ENCODE data around the gene UBFD1.
A peak's percentile ranks its signal among the peaks of the same experiment; 100 is the strongest.
"Not testable (repeated sequence)": the region's sequence is repeated elsewhere in the genome, so short reads cannot be mapped to it uniquely, and the experiment has no call there.

The UBFD1 gene

GRCh38 chr16:23570992-23571632, 13.6 kb downstream of the UBFD1 start:
- no peak for DNase-seq

GRCh38 chr16:23571895-23572294, 14.4 kb downstream of the UBFD1 start:
- no peak for DNase-seq

GRCh38 chr16:23572394-23572793, 14.9 kb downstream of the UBFD1 start:
- DNase-seq = no peak

GRCh38 chr16:23573817-23574216, 16.3 kb downstream of the UBFD1 start:
- DNase-seq = no peak

- no peak for DNase-seq
Observed at GRCh38 chr16:23575834-23576233, 18.3 kb downstream of the UBFD1 start.

GRCh38 chr16:23577493-23577892, 20.0 kb downstream of the UBFD1 start:
- DNase-seq = no peak

DNA sequence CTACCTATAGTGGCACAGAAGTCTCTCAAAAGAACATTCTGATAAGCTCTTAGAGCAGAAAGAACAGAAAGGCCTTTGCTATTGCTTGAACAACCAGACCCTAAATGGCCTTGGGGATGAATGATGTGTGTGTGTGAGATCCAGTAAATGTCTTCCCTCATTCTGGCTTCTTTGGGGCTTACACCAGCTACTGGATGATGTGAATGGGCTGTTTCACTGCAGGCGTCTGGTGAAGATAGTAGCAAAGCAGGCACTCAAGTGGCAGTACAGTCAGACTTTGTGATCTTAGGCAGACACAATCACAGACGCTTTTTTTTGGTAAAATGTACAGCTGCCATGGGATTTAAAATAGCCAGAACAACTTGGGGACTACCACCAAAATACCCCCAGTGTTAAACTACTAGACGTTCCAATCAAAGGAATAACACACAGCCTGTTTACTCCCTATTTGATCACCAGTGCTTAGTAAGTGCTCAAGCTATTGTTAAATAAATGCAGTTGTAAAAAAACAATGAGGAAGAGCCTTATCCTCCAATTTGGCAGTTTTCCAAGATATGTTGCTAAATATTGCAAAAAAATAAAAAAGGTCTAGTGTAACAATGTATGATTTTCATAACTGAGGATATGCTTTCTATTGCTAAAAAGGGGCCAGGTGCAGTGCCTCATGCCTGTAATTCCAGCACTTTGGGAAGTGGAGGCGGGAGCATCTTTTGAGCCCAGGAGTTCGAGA, 20.7 kb downstream of the UBFD1 start:
- DNase-seq = no peak

GRCh38 chr16:23579371-23579770, 21.8 kb downstream of the UBFD1 start:
- DNase-seq = no peak

DNA sequence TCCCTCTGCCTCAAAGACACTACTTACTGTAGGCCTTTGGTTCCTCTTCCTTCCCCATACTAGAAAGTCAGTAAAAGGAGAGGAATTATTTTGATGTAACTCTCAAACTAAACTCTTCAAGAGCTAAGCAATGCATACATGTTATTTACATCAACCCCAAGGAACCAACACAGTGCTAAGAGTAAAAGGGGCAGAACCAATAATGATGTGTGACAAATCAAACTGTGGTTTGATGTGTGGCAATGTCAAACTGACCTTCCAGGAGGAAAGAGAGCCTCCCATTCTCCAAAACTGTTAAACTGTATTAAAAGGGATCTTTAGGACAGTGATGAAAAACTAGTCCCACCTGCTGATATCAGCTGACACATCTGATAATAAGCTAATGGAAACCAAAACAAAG, 22.9 kb downstream of the UBFD1 start:
- no peak for DNase-seq

DNA sequence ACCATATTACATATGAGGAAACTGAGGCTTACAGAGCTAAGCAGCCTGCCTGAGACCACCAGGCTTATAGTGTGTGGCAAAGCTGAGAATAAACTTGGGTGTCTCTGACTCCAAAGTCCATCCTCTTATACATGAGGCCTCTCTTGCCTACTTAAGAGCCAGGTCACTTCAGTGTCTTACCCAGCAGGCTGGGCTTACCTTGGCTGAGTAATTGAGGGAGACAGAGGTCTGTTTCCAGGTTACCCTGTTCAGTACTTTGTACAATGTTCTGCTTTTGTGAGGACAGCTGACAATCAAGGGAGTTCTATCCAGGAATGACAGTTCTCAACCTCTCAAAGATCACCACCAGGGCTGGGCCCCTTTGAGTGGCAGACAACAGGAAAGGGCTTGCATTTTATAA, 24.2 kb downstream of the UBFD1 start:
- no peak for DNase-seq

DNA sequence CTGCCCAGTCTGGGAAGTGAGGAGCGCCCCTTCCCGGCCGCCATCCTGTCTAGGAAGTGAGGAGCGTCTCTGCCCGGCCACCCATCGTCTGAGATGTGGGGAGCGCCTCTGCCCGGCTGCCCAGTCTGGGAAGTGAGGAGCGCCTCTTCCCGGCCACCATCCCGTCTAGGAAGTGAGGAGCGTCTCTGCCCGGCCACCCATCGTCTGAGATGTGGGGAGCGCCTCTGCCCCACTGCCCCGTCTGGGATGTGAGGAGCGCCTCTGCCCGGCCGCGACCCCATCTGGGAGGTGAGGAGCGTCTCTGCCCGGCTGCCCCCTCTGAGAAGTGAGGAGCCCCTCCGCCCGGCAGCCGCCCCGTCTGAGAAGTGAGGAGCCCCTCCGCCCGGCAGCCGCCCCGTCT, 25.7 kb downstream of the UBFD1 start:
- not testable (repeated sequence) for DNase-seq

- no peak for DNase-seq
Observed at GRCh38 chr16:23584186-23585076, 26.9 kb downstream of the UBFD1 start.

- no peak for DNase-seq
Observed at GRCh38 chr16:23587726-23588125, 30.2 kb downstream of the UBFD1 start.

GRCh38 chr16:23590181-23590580, 32.7 kb downstream of the UBFD1 start:
- DNase-seq = no peak

- no peak for DNase-seq
Observed at GRCh38 chr16:23594186-23594585, 36.7 kb downstream of the UBFD1 start.

DNA sequence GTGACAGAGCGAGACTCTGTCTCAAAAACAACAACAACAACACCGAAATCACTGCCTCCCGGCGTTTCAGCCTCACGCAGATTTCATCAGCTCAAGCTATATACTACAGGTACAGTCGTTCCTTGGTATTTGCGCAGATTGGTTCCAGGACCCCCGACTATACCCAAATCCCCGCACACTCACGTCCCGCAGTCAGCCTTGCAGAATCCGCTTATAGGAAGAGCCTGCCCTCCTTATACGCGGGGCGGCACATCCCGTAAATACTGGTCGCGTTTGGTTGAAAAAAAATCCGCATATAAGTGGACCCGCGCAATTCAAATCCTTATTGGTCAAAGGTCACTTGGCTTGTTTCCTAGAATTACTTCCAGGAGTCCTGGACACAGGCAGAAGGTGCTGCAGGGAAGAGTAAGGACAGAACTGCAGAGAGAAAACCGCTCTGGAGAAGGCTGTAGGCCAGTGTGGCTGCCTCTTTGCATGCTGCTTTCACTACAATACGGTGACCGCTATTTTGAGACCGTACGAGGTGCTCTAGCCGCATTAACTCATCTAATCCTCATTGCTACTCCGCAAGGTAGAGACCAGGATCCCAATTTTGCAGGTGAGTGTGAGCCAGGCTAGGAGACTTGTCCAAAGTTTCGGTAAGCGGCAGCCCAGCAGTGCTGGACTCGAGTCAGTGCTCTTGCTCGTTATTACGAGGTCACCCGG, 37.9 kb downstream of the UBFD1 start:
- DNase-seq = no peak

GRCh38 chr16:23595951-23596720, 38.6 kb downstream of the UBFD1 start, which contains the start of gene NDUFAB1:
TSS of gene NDUFAB1 (minus strand) at chr16:23596316. CDS start at chr16:23596290, 26 bp downstream.
- DNase-seq = peak; percentile 65

- DNase-seq = no peak
Observed at GRCh38 chr16:23597003-23597756, 39.7 kb downstream of the UBFD1 start.

DNA sequence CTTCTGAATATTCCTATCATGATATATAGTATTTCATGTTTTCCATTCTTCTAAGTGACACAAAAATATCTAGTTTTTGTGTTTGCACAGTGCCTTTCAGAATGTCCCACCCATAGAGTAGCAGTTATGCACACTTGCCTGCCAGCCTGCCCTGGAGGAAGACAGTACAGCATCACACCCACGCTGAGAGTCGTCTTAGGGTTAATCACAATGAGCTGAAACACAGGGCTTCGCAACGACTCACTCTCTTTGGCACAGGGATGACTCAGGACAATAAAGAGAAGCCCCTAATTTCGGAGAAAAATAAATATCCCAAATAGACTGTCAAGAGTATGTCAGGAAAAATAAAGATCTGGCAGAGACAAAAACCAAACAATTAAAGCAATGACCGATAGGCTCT, 50.2 kb downstream of the UBFD1 start:
- DNase-seq = no peak

DNA sequence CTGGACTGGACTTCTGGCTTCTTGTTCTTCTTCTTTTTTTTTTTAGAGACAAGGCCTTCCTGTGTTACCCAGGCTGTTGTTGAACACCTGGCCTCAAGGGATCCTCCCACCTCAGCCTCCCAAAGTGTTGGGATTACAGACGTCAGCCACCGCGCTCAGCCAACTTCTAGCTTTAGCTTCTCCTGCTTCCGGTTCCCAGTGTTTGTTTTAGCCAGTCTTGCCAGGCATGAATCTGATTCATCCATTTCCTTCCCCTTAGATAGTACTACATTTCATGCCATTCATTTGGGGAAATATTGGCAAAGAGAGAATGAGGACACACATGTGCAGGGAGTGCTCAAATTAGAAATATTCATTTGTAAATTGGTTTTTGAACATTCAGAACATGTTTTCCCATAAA, 50.7 kb downstream of the UBFD1 start:
- no peak for DNase-seq

- DNase-seq = no peak
Observed at GRCh38 chr16:23609929-23610328, 52.4 kb downstream of the UBFD1 start.

Measured in NCI-H446 treated with DMSO at 0.1 percent for 48 hours (cell line).